HepG2 (cell line): ENCODE results near the gene HRC.

Experiments used
- ZFP41 ChIP-seq: sonication (generic); formaldehyde crosslinking; IDR thresholded peaks from 2 replicates; pipeline ENCODE4 v1.4.0; 2020; ENCODE audit warnings: mild to moderate bottlenecking, missing genetic modification reagents, borderline replicate concordance
- ZNF3 ChIP-seq: IDR thresholded peaks from 2 replicates; pipeline ENCODE4 v1.7.0; 2017; ENCODE audit warnings: inconsistent platforms
- TF ChIP-seq, protein P1 (sequence below): sonication (generic); formaldehyde crosslinking; IDR thresholded peaks from 2 replicates; pipeline ENCODE4 v1.4.0; 2020; ENCODE audit warnings: mild to moderate bottlenecking, missing genetic modification reagents
- TF ChIP-seq, protein P2 (sequence below): sonication (generic); formaldehyde crosslinking; IDR thresholded peaks from 2 replicates; pipeline ENCODE4 v1.5.0; 2020; ENCODE audit warnings: mild to moderate bottlenecking, missing genetic modification reagents, moderate library complexity
- TF ChIP-seq, protein P3 (sequence below): IDR thresholded peaks from 2 replicates; pipeline ENCODE4 v1.6.1; 2012; ENCODE audit warnings: inconsistent platforms

DNA sequence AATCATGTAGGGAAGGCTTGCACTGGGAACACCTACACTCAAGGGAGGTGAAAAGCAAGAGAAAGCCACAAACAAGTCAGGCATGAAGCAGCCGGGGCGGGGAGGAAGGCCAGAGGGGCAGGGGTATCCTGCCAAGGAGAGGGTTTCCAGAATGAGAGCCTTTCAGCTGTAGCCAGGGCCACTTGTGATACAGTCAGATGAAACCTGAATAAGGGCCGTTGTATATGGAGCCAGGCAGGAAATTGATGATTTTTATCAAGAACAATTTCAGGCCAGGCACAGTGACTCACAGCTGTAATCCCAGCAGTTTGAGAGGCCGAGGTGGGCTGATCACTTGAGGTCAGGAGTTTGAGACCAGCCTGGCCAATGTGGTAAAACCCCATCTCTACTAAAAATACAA is 6.8 kb upstream of the HRC start:
- TF ChIP-seq, protein P1, sequence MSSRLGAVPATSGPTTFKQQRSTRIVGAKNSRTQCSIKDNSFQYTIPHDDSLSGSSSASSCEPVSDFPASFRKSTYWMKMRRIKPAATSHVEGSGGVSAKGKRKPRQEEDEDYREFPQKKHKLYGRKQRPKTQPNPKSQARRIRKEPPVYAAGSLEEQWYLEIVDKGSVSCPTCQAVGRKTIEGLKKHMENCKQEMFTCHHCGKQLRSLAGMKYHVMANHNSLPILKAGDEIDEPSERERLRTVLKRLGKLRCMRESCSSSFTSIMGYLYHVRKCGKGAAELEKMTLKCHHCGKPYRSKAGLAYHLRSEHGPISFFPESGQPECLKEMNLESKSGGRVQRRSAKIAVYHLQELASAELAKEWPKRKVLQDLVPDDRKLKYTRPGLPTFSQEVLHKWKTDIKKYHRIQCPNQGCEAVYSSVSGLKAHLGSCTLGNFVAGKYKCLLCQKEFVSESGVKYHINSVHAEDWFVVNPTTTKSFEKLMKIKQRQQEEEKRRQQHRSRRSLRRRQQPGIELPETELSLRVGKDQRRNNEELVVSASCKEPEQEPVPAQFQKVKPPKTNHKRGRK (CRISPR knock-in tag), result no peak
- TF ChIP-seq, protein P2, sequence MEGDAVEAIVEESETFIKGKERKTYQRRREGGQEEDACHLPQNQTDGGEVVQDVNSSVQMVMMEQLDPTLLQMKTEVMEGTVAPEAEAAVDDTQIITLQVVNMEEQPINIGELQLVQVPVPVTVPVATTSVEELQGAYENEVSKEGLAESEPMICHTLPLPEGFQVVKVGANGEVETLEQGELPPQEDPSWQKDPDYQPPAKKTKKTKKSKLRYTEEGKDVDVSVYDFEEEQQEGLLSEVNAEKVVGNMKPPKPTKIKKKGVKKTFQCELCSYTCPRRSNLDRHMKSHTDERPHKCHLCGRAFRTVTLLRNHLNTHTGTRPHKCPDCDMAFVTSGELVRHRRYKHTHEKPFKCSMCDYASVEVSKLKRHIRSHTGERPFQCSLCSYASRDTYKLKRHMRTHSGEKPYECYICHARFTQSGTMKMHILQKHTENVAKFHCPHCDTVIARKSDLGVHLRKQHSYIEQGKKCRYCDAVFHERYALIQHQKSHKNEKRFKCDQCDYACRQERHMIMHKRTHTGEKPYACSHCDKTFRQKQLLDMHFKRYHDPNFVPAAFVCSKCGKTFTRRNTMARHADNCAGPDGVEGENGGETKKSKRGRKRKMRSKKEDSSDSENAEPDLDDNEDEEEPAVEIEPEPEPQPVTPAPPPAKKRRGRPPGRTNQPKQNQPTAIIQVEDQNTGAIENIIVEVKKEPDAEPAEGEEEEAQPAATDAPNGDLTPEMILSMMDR, result no peak
- TF ChIP-seq ZFP41 (CRISPR knock-in tag) (no peak), ZNF3 (CRISPR knock-in tag) (no peak)
- TF ChIP-seq, protein P3, sequence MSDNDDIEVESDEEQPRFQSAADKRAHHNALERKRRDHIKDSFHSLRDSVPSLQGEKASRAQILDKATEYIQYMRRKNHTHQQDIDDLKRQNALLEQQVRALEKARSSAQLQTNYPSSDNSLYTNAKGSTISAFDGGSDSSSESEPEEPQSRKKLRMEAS, result no peak
